ENCODE data around the gene LAIR1. TPM values are rescaled to one million over a fixed set of nuclear protein-coding genes. Genes with fewer than 3 reads are reported as not detected.

LAIR1 gene
- total RNA-seq, 3 donors from 2014 or later (not counting 1 experiment from before 2014, with no cell fraction given) = 117 to 163 (median 156) TPM

- H3K27ac Mint-ChIP-seq = no peak overlapping the region
- H3K27me3 Mint-ChIP-seq (ENCODE audit: low read depth in 2 of 2) = peaks cover 8 to 17% of the 10 kb centered on the region in 2 donors
- no peaks in the 10 kb centered on the region for H3K36me3 ChIP-seq (ENCODE audit: control insufficient read depth, insufficient read depth, low read length)
- no peak overlapping the region for H3K4me3 Mint-ChIP-seq
- ATAC-seq (no peak), DNase-seq (no peak)
- intact Hi-C loops (cut with micrococcal nuclease) = no loop called here
- no peaks in the 10 kb centered on the region for H3K9me3 ChIP-seq (ENCODE audit: control insufficient read depth, insufficient read depth, low read length)
- H3K4me1 Mint-ChIP-seq = peaks cover 0 to 2% of the 10 kb centered on the region in 2 donors
- TF ChIP-seq, protein P1, sequence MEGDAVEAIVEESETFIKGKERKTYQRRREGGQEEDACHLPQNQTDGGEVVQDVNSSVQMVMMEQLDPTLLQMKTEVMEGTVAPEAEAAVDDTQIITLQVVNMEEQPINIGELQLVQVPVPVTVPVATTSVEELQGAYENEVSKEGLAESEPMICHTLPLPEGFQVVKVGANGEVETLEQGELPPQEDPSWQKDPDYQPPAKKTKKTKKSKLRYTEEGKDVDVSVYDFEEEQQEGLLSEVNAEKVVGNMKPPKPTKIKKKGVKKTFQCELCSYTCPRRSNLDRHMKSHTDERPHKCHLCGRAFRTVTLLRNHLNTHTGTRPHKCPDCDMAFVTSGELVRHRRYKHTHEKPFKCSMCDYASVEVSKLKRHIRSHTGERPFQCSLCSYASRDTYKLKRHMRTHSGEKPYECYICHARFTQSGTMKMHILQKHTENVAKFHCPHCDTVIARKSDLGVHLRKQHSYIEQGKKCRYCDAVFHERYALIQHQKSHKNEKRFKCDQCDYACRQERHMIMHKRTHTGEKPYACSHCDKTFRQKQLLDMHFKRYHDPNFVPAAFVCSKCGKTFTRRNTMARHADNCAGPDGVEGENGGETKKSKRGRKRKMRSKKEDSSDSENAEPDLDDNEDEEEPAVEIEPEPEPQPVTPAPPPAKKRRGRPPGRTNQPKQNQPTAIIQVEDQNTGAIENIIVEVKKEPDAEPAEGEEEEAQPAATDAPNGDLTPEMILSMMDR (IDR thresholded peaks at IDR 0.05) = no peak
- peaks cover 18% of the 10 kb centered on the region for H3K4me1 ChIP-seq (ENCODE audit: control insufficient read depth, insufficient read depth, low read length)
- no peaks in the 10 kb centered on the region for H3K9me3 Mint-ChIP-seq
- no peaks in the 10 kb centered on the region for H3K27me3 ChIP-seq (ENCODE audit: control insufficient read depth, insufficient read depth, low read length)
- no peak overlapping the region for H3K4me3 ChIP-seq (ENCODE audit: low read length)
- H3K36me3 Mint-ChIP-seq = no peaks in the 10 kb centered on the region
- H3K27ac ChIP-seq (ENCODE audit: low read length) = no peak overlapping the region
- WGBS (ENCODE audit: insufficient coverage) = 69% methylated on average over 4 of the region's 4 CpGs
Observed at GRCh38 chr19:54343868-54344267, 20.9 kb downstream of the LAIR1 start.

DNA sequence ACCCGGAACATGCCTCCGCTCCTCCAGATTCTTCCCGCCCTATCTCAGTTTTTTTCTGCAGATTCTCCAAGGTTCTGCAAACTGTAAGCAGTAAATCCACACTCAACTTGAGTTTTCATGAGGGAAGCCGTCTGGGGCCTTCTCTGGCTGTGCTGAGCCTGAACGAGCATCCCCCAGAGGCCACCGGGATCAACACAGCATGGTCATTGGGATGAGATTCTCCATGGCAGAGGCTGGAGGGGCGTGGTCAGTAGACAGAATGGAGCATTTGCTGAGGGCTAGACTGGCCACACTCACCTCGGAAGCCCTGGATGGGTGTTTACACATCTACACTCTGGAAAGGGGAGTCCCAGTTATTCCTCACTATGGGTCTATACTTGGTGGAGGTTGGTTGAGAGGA lies 23.4 kb downstream of the LAIR1 start:
- Histone ChIP-seq H3K36me3 (ENCODE audit: control insufficient read depth, insufficient read depth, low read length) (no peaks in the 10 kb centered on the region), H3K27me3 (ENCODE audit: control insufficient read depth, insufficient read depth, low read length) (no peaks in the 10 kb centered on the region), H3K4me1 (ENCODE audit: control insufficient read depth, insufficient read depth, low read length) (peaks cover 16% of the 10 kb centered on the region), H3K4me3 (ENCODE audit: low read length) (no peak overlapping the region), H3K9me3 (ENCODE audit: control insufficient read depth, insufficient read depth, low read length) (no peaks in the 10 kb centered on the region), H3K27ac (ENCODE audit: low read length) (no peak overlapping the region)
- DNase-seq = no peak
- Mint-ChIP-seq H3K36me3 (no peaks in the 10 kb centered on the region), H3K9me3 (no peaks in the 10 kb centered on the region), H3K27ac (no peak overlapping the region), H3K4me3 (no peak overlapping the region), H3K4me1 (peaks cover 0 to 2% of the 10 kb centered on the region in 2 donors), H3K27me3 (ENCODE audit: low read depth in 2 of 2) (peaks cover 3 to 8% of the 10 kb centered on the region in 2 donors)
- intact Hi-C loops (cut with micrococcal nuclease) = no loop called here
- 87% methylated on average over 8 of the region's 8 CpGs for WGBS (ENCODE audit: insufficient coverage)
- TF ChIP-seq, protein P1 (IDR thresholded peaks at IDR 0.05) = no peak
- ATAC-seq = no peak

- Mint-ChIP-seq H3K4me1 (peaks cover 0 to 6% of the 10 kb centered on the region in 2 donors), H3K36me3 (no peaks in the 10 kb centered on the region), H3K27me3 (ENCODE audit: low read depth in 2 of 2) (peaks cover 3 to 8% of the 10 kb centered on the region in 2 donors), H3K27ac (no peak overlapping the region), H3K9me3 (no peaks in the 10 kb centered on the region), H3K4me3 (no peak overlapping the region)
- 26% methylated on average over 9 of the region's 9 CpGs for WGBS (ENCODE audit: insufficient coverage)
- Histone ChIP-seq H3K36me3 (ENCODE audit: control insufficient read depth, insufficient read depth, low read length) (no peaks in the 10 kb centered on the region), H3K4me3 (ENCODE audit: low read length) (no peak overlapping the region), H3K4me1 (ENCODE audit: control insufficient read depth, insufficient read depth, low read length) (peaks cover 16% of the 10 kb centered on the region), H3K27me3 (ENCODE audit: control insufficient read depth, insufficient read depth, low read length) (no peaks in the 10 kb centered on the region), H3K27ac (ENCODE audit: low read length) (peak overlapping the region; percentile 8), H3K9me3 (ENCODE audit: control insufficient read depth, insufficient read depth, low read length) (no peaks in the 10 kb centered on the region)
- TF ChIP-seq, protein P1 (IDR thresholded peaks at IDR 0.05) = no peak
- intact Hi-C loops (cut with micrococcal nuclease) = no loop called here
- no peak for ATAC-seq
- DNase-seq = no peak
Observed at GRCh38 chr19:54339646-54340358, 24.9 kb downstream of the LAIR1 start.

DNA sequence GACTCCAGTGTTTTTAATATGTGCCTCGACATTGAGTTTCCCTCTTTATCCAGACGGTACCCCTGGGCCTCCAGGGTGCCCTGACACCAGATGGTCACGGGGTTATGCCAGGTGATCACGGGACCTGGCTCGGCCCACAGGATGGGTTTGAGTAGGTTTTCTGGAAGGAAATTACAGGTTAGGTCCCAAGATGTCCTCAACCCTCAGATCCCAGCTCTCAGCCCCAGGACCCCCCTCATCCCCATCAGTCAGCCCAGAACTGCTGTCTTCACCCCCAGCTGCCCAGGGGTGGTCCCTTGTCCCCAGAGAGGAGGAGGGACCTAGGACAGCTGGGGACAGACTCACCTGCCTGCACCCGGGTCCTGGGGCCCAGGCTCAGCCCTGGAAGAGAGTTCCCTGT lies 26.2 kb downstream of the LAIR1 start:
- Histone ChIP-seq H3K27me3 (ENCODE audit: control insufficient read depth, insufficient read depth, low read length) (no peaks in the 10 kb centered on the region), H3K4me1 (ENCODE audit: control insufficient read depth, insufficient read depth, low read length) (peaks cover 17% of the 10 kb centered on the region), H3K36me3 (ENCODE audit: control insufficient read depth, insufficient read depth, low read length) (no peaks in the 10 kb centered on the region), H3K4me3 (ENCODE audit: low read length) (no peak overlapping the region), H3K9me3 (ENCODE audit: control insufficient read depth, insufficient read depth, low read length) (no peaks in the 10 kb centered on the region), H3K27ac (ENCODE audit: low read length) (no peak overlapping the region)
- TF ChIP-seq, protein P1 (IDR thresholded peaks at IDR 0.05) = no peak
- ATAC-seq (no peak), DNase-seq (no peak)
- peaks cover 3 to 8% of the 10 kb centered on the region in 2 donors for H3K27me3 Mint-ChIP-seq (ENCODE audit: low read depth in 2 of 2)
- intact Hi-C loops (cut with micrococcal nuclease) = no loop called here
- H3K27ac Mint-ChIP-seq = no peak overlapping the region
- H3K9me3 Mint-ChIP-seq = no peaks in the 10 kb centered on the region
- 86% methylated on average over 5 of the region's 6 CpGs for WGBS (ENCODE audit: insufficient coverage)
- no peak overlapping the region for H3K4me3 Mint-ChIP-seq
- H3K4me1 Mint-ChIP-seq = peaks cover 0 to 6% of the 10 kb centered on the region in 2 donors
- no peaks in the 10 kb centered on the region for H3K36me3 Mint-ChIP-seq
